ENCODE results near the gene CD96.
"Not testable (repeated sequence)": the region's sequence is repeated elsewhere in the genome, so short reads cannot be mapped to it uniquely, and the experiment has no call there.

CD96 gene

DNA sequence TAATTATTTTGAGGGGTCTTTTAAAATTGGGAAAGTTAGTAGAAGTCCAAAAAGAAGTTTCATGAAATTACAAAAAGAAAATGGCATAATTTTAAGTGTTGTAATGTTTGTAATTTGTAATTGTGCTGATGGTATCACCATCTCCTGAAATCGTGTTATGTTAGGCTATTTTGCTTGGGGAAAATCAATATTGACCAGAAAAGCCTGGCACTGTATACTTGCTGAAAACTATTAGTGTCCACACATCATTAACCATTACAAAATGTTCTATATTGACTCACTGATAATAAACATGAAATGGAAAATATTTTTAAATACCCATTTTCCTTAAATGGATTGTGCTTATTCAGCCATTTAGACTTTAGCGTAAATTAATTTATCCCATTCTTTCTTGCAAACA lies 93.4 kb downstream of the CD96 start:
- no peak for DNase-seq

- no peak for DNase-seq
These were observed 94.4 kb downstream of the CD96 start for GRCh38 chr3:111636366-111636885.

- DNase-seq = no peak
These were observed 97.3 kb downstream of the CD96 start for GRCh38 chr3:111639316-111639715.

- DNase-seq = no peak
These were observed 107.1 kb downstream of the CD96 start for GRCh38 chr3:111648991-111649579.

GRCh38 chr3:111650378-111651275 lies 108.6 kb downstream of the CD96 start:
- DNase-seq = no peak

DNA sequence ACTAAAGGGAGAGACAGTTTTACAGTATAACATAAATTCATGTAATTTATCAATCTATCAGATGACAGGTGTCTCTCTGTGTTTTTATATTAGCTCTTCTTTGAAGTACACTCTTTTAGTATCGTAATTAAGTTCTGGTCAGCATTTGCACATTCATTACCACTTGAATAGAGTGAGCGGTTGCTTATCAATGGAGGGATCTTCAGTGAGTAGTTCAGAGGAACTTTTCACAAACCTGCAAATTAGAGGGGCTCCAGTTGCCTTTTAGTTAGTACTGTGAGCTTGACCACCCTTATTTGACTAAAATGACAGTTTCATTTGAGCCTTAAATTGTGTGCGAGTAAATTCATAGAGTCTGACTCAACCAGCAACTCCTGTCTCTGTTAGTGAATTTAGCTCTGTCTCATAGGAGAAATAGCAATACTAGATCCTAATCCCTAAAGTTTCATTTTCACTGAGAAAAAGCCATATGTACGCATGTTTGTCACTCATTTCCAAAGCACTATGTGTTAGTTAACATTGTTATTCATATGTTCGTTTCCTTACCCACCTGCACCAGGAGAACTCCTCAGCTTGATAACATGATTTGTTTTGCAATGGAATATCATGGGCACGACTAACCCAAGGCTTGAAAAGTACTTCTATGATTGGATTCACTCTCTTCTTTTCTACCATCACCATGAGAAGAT lies 110.6 kb downstream of the CD96 start:
- no peak for DNase-seq

GRCh38 chr3:111653766-111654165 lies 111.8 kb downstream of the CD96 start:
- no peak for DNase-seq

- DNase-seq = no peak
These were observed 120.0 kb downstream of the CD96 start for GRCh38 chr3:111662012-111662411.

DNA sequence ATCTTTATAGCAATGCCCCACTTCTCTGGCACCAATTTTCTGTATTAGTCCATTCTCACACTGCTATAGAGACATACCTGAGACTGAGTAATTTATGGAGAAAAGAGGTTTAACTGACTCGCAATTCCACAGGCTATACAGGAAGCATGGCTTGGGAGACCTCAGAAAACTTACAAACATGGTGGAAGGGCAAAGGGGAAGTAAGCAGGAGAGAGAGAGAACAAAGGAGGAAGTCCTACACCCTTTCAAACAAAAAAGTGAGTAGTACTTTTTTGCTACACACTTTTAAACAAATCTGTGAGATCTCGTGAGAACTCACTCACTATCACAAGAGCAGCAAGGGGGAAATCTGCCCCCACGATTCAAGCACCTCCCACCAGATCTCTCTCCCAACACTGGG lies 120.9 kb downstream of the CD96 start:
- DNase-seq = no peak

DNA sequence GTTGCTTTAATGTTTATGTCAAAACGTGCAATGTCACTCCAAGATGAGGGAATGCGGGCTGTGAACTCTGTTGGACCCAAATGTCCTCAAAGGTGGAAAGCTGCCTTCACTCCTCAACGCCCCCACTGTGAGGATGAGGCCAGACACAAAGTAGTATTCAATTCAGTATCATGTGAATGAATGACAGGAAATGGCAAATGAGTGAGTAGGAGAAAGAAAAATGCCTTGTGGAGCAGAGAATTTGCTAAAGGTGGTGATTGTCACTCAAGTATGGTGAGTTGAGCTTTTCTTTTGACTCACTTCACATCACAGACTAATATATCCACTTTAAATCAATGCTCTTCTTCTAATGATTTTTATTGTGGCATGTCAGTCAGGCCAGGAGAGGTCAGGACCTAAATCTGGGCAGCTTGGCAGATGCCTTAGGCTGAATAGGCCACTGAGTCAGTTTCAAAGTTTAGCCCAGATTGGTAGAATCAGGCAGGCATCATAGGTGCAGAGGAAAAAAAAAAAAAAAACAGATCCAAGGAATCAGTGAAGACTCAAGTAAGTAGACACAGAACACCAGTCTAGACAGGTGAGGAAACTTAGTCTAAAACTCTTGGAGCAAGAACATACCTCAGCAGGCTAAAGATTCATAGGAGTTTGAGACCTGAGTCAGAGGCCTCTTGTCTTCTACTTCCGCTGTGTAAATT lies 124.2 kb downstream of the CD96 start:
- no peak for DNase-seq

DNA sequence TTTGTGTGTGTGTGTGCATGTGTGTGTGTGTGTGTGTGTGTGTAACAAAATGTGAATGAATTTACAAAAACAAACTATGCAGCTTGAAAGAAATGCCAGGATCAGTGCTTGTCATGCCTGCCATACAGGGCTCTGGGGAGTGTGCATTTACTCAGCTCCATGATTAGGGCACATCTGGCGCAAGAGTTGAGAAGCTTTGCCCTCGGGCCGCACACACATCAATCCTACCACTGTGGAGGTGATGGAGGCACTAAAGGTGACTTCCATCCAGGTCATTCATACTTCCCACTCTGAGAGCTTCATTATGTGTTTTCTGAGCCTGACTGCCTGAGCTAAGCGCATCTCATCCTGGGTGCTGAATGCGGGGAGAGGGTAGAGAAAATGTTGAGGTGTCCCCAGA lies 125.2 kb downstream of the CD96 start:
- DNase-seq = no peak

DNA sequence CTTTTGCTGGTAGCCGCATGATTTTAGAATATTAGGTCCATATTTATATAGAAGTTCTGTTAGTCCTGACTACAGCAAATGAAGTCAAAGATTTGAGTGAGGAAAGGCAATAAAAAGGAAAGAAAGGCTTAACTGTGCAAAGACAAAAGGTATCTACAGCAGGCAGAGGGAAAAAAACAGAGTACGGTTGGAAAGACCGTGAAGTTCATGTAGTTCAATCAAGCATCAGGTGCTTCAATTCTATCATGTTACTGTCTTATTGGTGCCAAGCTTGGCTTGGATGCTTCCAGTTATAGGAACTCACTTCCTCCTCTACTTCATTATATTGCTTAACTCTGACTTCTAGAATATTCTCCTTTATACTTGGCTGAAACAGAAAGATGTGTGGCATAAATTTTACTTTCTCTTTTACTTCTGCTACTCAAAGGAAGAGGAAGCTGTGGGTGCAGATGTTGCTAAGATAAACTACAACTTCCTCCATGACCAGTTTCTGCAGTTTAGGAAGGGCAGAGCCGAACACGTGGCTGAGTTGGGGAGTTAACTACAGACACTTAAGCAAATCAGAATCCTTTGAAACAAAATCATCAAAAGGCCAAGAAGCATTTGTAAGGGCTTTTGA lies 125.7 kb downstream of the CD96 start:
- DNase-seq = peak; percentile 88

DNA sequence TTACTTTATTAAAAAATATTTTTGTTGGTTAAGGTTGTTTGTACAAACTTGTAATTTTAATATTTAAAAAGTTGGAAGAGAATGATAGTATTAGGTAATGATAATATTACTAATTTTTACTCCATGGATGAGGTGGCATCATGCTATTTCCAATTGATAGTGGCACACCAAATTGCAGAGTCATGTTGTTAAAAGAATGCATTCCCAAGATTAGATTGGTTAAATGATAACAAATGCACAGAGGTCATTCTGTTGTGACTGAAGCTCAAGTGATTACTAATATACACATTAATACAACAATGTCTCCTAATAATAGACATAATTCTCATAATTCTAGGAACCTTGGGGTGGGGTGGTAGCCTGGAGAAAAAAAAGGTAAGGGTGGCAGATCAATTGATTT lies 126.3 kb downstream of the CD96 start:
- DNase-seq = no peak

DNA sequence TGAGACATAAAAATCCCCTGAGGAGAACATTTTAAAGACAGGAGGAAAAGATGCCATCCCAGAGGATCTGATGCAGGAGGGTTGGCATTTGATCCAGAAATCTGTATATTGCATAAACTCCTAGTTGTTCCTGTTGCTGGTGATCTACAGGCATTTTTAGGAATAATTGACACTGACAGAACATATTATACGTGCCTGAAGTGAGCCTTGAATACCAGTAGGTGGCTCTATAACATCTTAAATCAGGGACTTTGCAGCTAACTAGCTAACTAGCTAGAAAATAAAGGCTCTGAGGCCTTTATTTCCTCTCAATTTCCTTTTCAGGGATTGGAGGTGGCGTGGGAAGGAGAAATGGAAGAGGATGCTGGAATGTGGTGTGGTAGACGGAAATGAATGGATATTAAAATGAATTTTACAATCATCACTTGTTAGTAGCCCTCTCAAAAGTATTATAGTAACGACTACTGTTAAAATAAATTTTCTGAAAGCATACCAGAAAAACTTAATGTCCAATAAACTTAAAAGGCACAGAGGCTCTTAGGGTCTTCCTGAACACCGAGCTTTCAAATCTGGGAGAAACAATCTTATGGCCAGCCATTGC lies 127.0 kb downstream of the CD96 start:
- DNase-seq = peak; percentile 61

- DNase-seq = no peak
These were observed 128.1 kb downstream of the CD96 start for GRCh38 chr3:111669926-111670630.

GRCh38 chr3:111672461-111672860 lies 130.5 kb downstream of the CD96 start:
- not testable (repeated sequence) for DNase-seq

DNA sequence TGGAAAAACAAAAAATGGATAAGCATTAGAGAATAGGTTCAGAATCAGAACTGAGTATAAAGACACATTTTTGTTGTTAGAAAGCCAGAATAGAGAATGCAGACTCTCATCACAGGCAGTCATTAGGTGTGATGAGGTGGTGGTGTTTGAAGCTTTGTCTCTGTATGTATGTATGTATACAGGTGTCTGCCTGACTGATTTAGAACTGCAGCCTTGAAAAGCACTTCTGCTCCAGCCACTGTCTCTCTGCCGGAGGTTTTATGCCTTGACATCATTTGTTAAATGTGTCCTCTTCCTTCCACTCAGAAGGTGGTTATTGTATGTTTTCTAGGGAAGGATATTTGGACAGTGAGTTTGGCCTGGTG lies 133.8 kb downstream of the CD96 start:
- no peak for DNase-seq

- no peak for DNase-seq
These were observed 134.4 kb downstream of the CD96 start for GRCh38 chr3:111676211-111677006.

GRCh38 chr3:111677007-111677392 lies 135.0 kb downstream of the CD96 start:
- DNase-seq = no peak

DNA sequence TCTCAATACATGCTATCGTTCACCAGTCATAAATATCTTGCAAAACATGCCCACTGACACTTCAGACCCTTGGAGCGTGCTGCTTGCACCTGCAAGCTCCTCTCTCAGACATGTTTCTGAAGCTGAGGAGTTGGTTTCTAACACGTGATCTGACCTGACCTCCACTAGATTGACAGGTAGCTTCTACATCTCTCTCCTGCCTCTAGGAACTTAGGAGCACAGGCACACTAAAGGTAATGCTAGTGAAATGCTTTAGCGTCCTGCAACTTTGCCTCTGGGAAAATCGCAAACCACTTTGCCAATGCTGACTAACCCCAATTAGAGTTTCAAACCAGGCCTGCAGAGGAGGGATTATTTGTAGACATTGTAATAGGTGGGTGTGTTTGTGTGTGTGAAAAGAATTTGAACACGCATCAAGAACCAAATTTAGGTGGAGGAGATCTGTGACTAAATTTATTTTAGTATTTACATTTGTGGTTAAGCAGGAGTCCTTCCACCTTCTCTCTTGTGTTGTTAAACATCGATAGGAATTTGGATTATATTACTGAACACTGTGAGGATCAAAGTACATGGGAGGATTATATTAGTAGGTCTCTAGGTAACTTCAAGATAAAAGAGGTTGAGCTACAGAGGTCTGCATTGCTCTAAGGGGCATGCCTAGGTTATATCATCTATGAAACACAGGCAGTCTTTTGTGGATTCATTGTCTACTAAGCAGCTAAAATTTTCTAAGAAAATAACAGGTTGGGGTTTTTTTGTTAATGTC lies 139.8 kb downstream of the CD96 start:
- no peak for DNase-seq
